SK-N-MC (cell line): ENCODE data around the gene ADAMTS18.

Experiments used
- EZH2 ChIP-seq: fragments of 200-600 bp; sonication (generic); IDR thresholded peaks from one replicate; pipeline ENCODE4 v1.6.1; 2017; ENCODE audit warnings: antibody characterized with exemption
- FOXP2 ChIP-seq: optimal IDR thresholded peaks from 2 replicates; pipeline ENCODE3; 2011; ENCODE audit warnings: mild to moderate bottlenecking, moderate library complexity; ENCODE audit not compliant: insufficient read depth; ENCODE audit errors: extremely low read length, control extremely low read depth
- POLR2AphosphoS5 ChIP-seq: IDR thresholded peaks from 2 replicates; pipeline ENCODE4 v1.6.1; 2012; ENCODE audit warnings: mild to moderate bottlenecking, low read depth, low read length, borderline replicate concordance

DNA sequence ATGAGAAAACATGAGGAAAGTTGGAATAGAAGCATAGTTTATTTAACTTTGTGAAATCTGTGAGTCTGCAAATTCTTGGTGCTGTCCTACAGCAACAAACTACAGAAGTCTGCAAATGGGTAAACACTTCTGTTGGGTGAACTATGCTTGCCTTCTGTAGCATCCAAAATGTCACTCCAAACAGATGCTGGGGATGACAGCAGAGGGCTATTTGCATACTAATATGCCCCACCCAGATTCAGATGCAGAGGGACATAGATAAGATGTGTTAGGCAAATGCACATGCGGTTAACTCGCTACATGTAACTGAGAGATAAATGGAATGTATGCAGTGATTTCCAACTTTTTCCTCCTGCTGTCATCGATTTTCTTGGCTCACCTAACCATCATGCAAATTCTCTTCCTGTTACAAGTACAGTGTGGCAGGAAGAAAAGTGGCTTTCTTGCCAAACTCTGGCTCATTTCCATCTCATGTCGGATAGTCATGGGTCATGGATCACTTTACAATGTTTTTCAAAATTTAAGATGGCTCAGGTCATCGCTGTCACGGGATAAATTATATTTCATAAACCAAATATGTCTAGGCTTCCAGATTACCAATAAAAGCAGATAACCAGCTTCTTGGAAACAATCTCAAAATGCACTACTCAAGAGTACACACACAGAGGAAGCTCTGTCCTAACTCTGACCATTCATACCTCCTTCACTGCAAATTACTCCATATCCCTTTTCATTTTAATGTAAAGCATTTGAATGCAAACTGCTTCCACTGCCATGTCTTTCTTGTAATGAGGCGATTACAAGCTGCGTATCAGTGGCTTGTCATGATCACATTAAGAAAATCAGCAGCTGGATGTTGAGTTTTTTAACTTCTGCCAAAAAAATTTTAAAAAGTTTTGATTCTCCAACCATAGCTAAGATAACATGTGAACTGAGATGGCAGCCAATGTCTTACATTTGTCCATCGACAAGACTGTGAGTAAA lies 47.7 kb downstream of the ADAMTS18 start:
- TF ChIP-seq EZH2 (no peak), POLR2AphosphoS5 (no peak), FOXP2 (no peak)
